Endothelial cell of umbilical vein (primary cell): ENCODE data around the gene CHM. TPM values are rescaled to one million over a fixed set of nuclear protein-coding genes. Genes with fewer than 3 reads are reported as not detected.

Source experiments
- BruUV-seq: library from RNA; stranded (reverse); fragments of 400-500 nt; replicated peaks from 2 replicates; lab custom pipeline; 2021; lab: Mats Ljungman, UMichigan
- CTCF ChIA-PET: fragments of 300-600, 350-600 bp; sonication (Branson Sonifier 250); formaldehyde crosslinking; loops from one replicate; lab custom pipeline; 2021; ENCODE audit warnings: antibody characterized with exemption, inconsistent platforms; lab: Charles Lee
- POLR2A ChIA-PET: fragments of 300-600, 350-600 bp; sonication (Branson Sonifier 250); formaldehyde crosslinking; loops from one replicate; lab custom pipeline; 2021; ENCODE audit warnings: antibody characterized with exemption, inconsistent platforms; lab: Charles Lee
- DNase-seq: peaks from one replicate; pipeline ENCODE4 v3.0.0-alpha.2; 2011; ENCODE audit warnings: low read depth, low spot score
- FAIRE-seq: peaks from 2 replicates; lab custom pipeline; 2011; peaks lifted over from hg19 to GRCh38; lab: Jason Lieb, UNC
- H2AFZ ChIP-seq: 2 replicates; pipeline ENCODE4 v1.6.0; 2012; ENCODE audit warnings: low read depth, low read length, control low read depth, inconsistent platforms
- H3K27ac ChIP-seq: 2 replicates; pipeline ENCODE4 v1.5.1; 2011; ENCODE audit warnings: low read depth, mild to moderate bottlenecking, control low read depth, low read length, moderate library complexity; ENCODE audit not compliant: insufficient read depth
- H3K27me3 ChIP-seq, 2 experiments: 2 replicates each; pipeline versions ENCODE4 v1.6.0 to v1.6.1; 2011; ENCODE audit warnings: low read length in 2 of 2, mixed read lengths in 1 of 2; ENCODE audit not compliant: control insufficient read depth in 2 of 2, insufficient read depth in 2 of 2
- H3K36me3 ChIP-seq, 2 experiments: 2 replicates in 1 of 2; 3 replicates in 1 of 2; pipeline ENCODE4 v1.5.1; 2011; ENCODE audit warnings: low read length in 2 of 2, mild to moderate bottlenecking in 1 of 2, moderate library complexity in 1 of 2; ENCODE audit not compliant: control insufficient read depth in 2 of 2, insufficient read depth in 2 of 2; ENCODE audit errors: extremely low read depth in 1 of 2
- H3K4me1 ChIP-seq: 3 replicates; pipeline ENCODE4 v1.5.1; 2011; ENCODE audit warnings: mild to moderate bottlenecking, low read length; ENCODE audit not compliant: control insufficient read depth, insufficient read depth; ENCODE audit errors: extremely low read depth
- H3K4me2 ChIP-seq: 2 replicates; pipeline ENCODE4 v1.6.1; 2011; ENCODE audit warnings: low read length, control low read depth, mixed read lengths; ENCODE audit not compliant: insufficient read depth
- H3K4me3 ChIP-seq, 3 experiments: fragments of 200-600 bp in 1 of 3; sonication (generic), shearing (Covaris generic) in 1 of 3; replicated peaks in 1 of 3; 2 replicates each; pipeline ENCODE4 v1.5.1; 2011 to 2016; ENCODE audit warnings: control low read depth in 3 of 3, low read length in 3 of 3, mild to moderate bottlenecking in 2 of 3, inconsistent platforms in 1 of 3, low read depth in 1 of 3, moderate library complexity in 1 of 3; ENCODE audit not compliant: insufficient read depth in 1 of 3
- H3K79me2 ChIP-seq: 2 replicates; pipeline ENCODE4 v1.6.0; 2012; ENCODE audit warnings: low read length, inconsistent platforms; ENCODE audit not compliant: control insufficient read depth, insufficient read depth
- H3K9ac ChIP-seq: replicated peaks from 2 replicates; pipeline ENCODE3; 2011; ENCODE audit warnings: low read length, control low read depth; ENCODE audit not compliant: insufficient read depth; ENCODE audit errors: extremely low read depth
- H3K9me1 ChIP-seq: replicated peaks from 3 replicates; pipeline ENCODE4 v1.6.0; 2011; ENCODE audit warnings: mild to moderate bottlenecking, low read length; ENCODE audit not compliant: control insufficient read depth, insufficient read depth; ENCODE audit errors: extremely low read depth
- H3K9me3 ChIP-seq: replicated peaks from 2 replicates; pipeline ENCODE4 v1.5.1; 2012; ENCODE audit warnings: low read length, inconsistent platforms; ENCODE audit not compliant: control insufficient read depth, insufficient read depth
- H4K20me1 ChIP-seq: replicated peaks from 2 replicates; pipeline ENCODE3; 2011; ENCODE audit warnings: mild to moderate bottlenecking, low read length; ENCODE audit not compliant: control insufficient read depth, insufficient read depth; ENCODE audit errors: extremely low read depth
- CTCF ChIP-seq, 2 donors: IDR thresholded peaks; 1 replicate in 1 of 2; 2 replicates in 1 of 2; pipeline ENCODE4 v1.5.1; 2011; ENCODE audit warnings: low read length in 2 of 2, mild to moderate bottlenecking in 2 of 2, moderate library complexity in 2 of 2, control low read depth in 1 of 2, inconsistent platforms in 1 of 2, low read depth in 1 of 2; ENCODE audit not compliant: insufficient read depth in 1 of 2; ENCODE audit errors: extremely low read depth in 1 of 2
- EZH2 ChIP-seq: IDR thresholded peaks from 2 replicates; pipeline ENCODE4 v1.6.1; 2012; ENCODE audit warnings: borderline replicate concordance, low read depth, mild to moderate bottlenecking, moderate library complexity, low read length, inconsistent platforms; ENCODE audit not compliant: severe bottlenecking
- FOS ChIP-seq: IDR thresholded peaks from 2 replicates; pipeline ENCODE4 v1.6.1; 2011; ENCODE audit warnings: mild to moderate bottlenecking, low read length, moderate library complexity, borderline replicate concordance; ENCODE audit not compliant: insufficient read depth
- GATA2 ChIP-seq: IDR thresholded peaks from 2 replicates; pipeline ENCODE4 v1.7.0; 2011; ENCODE audit warnings: low read depth, mild to moderate bottlenecking, moderate library complexity, mixed read lengths, low read length; ENCODE audit not compliant: insufficient read length, insufficient read depth
- JUN ChIP-seq: IDR thresholded peaks from 2 replicates; pipeline ENCODE4 v1.6.1; 2011; ENCODE audit warnings: borderline replicate concordance, low read depth; ENCODE audit not compliant: insufficient read length, insufficient read depth
- MAX ChIP-seq: IDR thresholded peaks from 2 replicates; pipeline ENCODE4 v1.6.1; 2011; ENCODE audit not compliant: insufficient read depth, insufficient read length
- MYC ChIP-seq: IDR thresholded peaks from one replicate; pipeline ENCODE4 v1.6.1; 2011; ENCODE audit warnings: mild to moderate bottlenecking, low read depth, low read length
- POLR2A ChIP-seq: IDR thresholded peaks from 2 replicates; pipeline ENCODE4 v1.6.1; 2012; ENCODE audit warnings: low read depth, mild to moderate bottlenecking, control low read depth, low read length
- POLR2AphosphoS5 ChIP-seq: IDR thresholded peaks from 2 replicates; pipeline ENCODE4 v1.6.1; 2012; ENCODE audit warnings: low read depth, mild to moderate bottlenecking, control low read depth, low read length, moderate library complexity; ENCODE audit not compliant: insufficient read depth
- dilution Hi-C: fragments of 300-500 bp; cut with MboI; formaldehyde crosslinking; loops from one replicate; pipeline ENCODE4 v1.15.0; 2019; ENCODE audit warnings: low sequenced_read_pairs; ENCODE audit not compliant: extremely low pct_ligation_motif_present
- intact Hi-C: fragments of 100-400 bp; cut with micrococcal nuclease; formaldehyde crosslinking; loops from one replicate; pipeline ENCODE4 v1.10.0; 2022
- polyA plus RNA-seq, 4 experiments: library from polyadenylated mRNA; depleted of rRNA in 3 of 4; stranded (reverse) in 3 of 4; unstranded in 1 of 4; fragments of >200 nt; gene quantifications; 2 replicates each; pipeline versions ENCODE4 v1.2.1 to v1.2.3, GENCODE V29; 2011 to 2012; ENCODE audit warnings: missing spikeins in 1 of 4
- total RNA-seq: library from RNA; stranded (reverse); gene quantifications from 2 replicates; pipeline ENCODE4 v1.2.3, GENCODE V29; 2021

CHM gene
- total and polyA plus RNA-seq, 2 donors (not counting 3 experiments of a cell fraction or from before 2014, with no cell fraction given), result 10.5 to 18.4 TPM

GRCh38 chrX:86061407-86061806 lies 14.0 kb upstream of the CHM start:
- no peak overlapping the region for H3K4me3 ChIP-seq
- ChIA-PET POLR2A (no interaction called here), CTCF (no interaction called here)
- no TSS peak for BruUV-seq
- no peaks in the 10 kb centered on the region for H3K79me2 ChIP-seq
- intact Hi-C loops (no loop called here), dilution Hi-C loops (no loop called here)
- no peak overlapping the region for H3K27ac ChIP-seq
- H2AFZ ChIP-seq, result no peak overlapping the region
- FAIRE-seq (no peak), DNase-seq (no peak)
- TF ChIP-seq CTCF (IDR thresholded peaks at IDR 0.05; ENCODE audit: extremely low read depth in 1 of 2, insufficient read depth in 1 of 2, low read depth in 1 of 2, low read length in 2 of 2) (no peak), POLR2AphosphoS5 (no peak), POLR2A (no peak), MAX (no peak), GATA2 (no peak), JUN (no peak), EZH2 (no peak), FOS (no peak), MYC (no peak)
- H3K9ac ChIP-seq, result no peak overlapping the region
- H4K20me1 ChIP-seq, result no peaks in the 10 kb centered on the region
- H3K27me3 ChIP-seq, result no peaks in the 10 kb centered on the region
- no peaks in the 10 kb centered on the region for H3K36me3 ChIP-seq
- no peaks in the 10 kb centered on the region for H3K9me3 ChIP-seq
- H3K4me1 ChIP-seq, result no peaks in the 10 kb centered on the region
- no peaks in the 10 kb centered on the region for H3K9me1 ChIP-seq
- no peak overlapping the region for H3K4me2 ChIP-seq
